Measurements from ENCODE around the gene MTA3.

The MTA3 gene

DNA sequence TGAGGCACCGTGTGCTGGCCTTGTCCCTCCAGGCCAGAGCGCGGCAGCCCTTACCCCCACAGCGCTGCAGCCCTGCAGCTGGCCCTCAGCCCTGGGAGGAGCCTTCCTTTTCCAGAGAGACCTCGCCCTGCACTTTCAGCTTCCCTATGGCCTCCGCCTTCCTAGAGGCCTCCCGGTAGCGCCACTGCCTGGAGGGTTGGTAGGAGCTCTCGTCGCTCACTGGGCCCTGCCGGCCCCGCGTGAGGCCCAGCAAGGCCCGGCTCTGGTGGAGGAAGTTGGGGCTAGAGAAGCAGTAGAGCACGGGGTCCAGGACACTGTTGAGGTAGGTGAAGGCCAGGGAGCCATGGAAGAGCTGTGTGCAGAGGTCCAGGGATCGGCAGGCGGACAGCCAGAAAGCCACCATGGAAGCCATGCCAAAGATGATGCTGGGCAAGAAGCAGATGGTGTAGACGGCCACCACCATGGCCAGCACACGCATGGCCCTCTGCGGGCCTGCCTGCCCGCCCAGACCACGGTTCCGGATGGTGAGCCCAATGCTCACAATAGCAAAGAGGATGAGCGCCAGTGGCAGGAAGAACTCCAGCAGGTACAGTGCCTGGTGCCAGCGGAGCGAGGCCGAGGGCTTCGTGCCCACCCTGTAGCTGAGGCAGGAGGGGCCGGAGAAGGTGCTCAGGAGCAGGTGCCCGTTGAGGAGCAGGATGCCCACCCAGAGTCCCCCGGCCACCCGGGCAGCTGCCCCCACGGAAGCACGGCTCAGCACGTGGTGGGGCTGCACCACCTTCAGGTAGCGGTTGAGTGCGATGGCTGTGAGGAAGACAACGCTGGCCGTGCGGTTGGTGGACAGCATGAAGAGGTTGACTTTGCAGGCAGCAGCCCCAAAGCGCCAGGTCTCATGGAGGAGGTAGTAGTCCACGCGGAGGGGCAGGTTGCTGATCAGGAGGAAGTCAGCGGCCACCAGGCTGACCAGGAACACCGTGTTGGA lies 194.7 kb downstream of the MTA3 start:
- no peak for DNase-seq (ENCODE audit: low spot score)

DNA sequence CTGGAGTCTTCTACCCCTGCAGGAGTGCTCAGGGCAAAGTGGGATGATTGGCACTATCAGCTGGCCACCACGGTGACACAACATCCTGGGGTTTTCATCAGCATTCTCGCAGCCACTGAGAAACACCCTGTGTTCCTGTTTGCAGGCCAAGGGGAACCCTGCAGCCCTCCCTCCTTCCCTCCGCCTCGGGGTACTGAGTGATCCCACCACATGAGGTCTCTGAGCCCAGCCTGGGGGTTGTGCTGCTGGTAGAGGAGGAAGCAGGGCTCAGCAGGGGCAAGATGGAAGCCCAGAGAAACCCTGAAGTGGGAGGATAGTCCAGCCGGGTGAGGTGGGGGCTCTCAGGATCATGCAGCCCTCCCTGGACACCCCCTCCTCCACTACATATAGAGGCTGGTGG lies 195.7 kb downstream of the MTA3 start, which contains the start of gene OXER1:
Gene OXER1 (minus strand): TSS at position 40 of the 400 bp plus-strand sequence. CDS start 73 bp downstream, outside the sequence.
- DNase-seq (ENCODE audit: low spot score) = no peak

DNA sequence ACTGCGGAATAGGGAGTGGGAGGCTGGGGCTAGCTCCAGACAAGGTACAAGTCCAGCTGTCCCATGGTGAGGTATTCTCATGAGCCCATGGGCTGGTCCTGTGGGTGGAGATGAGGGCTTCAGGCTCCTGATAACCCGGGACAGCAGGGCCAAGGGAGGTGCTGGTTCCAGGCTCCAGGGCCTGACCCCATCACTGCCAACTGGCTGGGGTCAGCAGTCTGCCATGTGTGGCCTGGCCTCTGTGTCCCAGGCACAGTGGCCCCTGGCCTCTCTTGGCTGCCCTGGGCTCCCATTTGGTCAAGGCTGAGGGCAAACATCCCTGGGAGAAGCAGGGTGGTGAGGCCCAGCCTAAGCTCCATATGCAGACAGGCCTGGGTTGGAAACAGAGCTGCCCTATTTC lies 196.5 kb downstream of the MTA3 start:
- DNase-seq (ENCODE audit: low spot score) = no peak

DNA sequence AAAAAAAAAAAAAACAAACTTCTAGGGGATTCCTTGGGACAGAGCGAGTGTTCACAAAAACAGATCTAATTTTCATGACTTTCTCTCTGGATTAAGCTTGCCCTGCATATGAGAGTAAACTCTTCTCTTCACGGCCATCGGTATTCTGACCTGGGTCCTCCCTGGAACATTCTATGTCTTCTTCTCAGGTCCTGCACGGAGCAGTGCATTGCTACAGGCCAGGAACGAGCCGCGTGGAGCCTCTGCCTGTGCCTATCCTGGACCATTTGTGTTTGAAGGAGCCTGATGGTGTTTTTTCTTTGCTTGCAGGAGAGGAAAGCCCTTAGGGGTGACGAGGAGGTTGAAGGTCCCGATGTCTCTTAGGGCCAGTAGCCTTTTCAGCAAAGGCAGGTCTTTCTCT lies 197.3 kb downstream of the MTA3 start:
- DNase-seq (ENCODE audit: low spot score) = no peak

DNA sequence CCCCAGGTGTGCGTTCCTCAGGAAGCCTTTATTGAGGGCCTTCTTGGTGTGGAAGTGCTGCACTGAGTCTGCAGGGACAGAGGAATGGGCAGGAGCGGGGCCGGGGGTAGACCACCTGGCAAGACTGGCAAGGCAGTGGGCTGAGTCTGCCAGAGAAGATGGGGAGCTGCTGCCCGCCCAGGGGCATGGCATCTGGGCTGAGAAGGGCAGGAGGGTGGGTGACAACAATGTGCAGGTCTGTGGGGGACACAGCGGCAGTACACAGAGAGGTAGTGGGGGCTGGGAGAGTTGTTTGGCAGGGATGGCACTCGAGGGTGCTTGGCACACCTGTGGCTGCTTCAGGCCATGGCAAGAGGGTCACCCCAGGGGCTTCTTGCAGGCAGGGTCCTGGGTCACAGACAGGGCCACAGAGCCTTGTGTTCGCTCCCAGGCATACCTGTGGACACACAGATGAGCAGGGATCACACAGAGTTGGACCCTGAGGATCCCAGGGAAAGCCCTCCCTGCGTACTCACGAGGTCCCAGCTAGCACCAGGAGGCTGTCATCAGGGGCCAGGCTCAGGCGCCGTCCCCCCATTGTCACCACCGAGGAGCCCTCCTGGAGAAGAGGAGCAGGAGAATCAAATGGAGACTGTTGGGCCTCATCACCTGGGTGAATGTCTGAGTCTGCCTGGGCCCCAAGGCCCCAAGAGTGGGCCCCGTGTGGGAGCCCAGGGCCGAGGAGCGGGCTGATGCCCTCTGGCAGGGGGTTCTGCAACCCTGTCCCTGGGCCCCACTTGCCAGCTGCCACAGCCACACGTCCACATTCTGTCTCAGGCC lies 198.9 kb downstream of the MTA3 start:
- no peak for DNase-seq (ENCODE audit: low spot score)

DNA sequence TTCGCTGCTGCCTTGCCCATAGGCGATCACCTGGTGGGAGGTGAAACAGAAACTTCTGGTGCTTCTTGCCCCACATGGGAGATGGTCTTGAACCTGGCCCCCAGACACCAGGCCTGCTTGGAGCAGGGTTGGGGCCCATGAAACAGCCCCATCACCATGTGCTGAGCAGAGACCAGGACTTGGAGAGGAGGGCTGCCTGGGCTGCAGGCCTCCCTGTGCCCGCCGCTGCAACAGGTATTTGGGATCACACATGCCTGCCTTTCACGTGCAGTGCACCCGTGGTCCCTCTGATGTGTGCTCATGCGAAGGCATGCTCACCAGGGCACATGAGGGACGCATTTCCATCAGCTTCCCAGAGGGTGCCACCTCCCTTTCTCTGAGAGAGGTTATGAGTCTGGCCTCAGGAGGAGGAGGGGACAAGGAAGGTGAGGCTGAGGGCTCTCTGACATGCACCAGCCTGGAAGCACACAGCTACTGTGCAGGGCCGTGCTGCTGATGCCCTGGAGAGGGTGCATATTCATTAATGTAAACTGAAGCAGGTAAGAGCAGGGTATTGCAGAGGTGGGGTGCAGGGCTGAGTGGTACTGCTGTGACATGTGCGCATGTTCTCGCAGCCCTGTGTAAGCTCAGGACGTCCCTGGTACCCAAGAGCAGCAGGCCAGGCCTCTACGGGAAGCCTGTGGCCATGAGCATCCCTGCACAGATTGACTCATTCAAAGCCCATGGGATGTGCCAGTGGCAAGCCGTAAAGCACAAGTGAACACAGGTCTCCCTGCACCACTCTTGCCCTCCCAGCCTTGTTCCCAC lies 199.7 kb downstream of the MTA3 start:
- no peak for DNase-seq (ENCODE audit: low spot score)

DNA sequence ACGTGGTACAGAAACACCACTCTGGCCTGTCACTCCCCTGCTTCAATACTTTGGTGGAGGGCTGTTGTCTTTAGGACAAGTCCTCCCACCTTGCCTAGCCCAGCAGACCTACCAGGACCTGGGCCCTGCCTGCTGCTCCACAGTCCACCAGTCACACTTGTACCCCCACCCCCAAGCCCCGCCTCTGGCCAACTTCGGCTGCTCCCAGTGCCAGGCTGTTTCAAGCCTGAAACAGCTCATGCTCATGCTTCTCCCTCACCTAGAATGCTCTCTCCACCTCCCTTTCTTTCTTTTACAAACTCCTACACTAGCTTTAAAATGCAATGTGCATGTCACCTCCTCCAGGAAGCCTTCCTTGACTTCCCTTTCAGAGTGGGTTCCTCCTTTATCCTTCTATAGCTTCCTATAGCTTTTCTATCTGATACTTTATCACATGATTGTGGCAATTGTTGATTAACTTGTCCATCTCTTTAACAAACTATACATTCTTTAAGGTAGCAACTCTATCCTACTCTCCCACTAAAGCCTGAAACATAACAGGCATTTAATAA lies 200.3 kb downstream of the MTA3 start:
- DNase-seq (ENCODE audit: low spot score) = no peak

DNA sequence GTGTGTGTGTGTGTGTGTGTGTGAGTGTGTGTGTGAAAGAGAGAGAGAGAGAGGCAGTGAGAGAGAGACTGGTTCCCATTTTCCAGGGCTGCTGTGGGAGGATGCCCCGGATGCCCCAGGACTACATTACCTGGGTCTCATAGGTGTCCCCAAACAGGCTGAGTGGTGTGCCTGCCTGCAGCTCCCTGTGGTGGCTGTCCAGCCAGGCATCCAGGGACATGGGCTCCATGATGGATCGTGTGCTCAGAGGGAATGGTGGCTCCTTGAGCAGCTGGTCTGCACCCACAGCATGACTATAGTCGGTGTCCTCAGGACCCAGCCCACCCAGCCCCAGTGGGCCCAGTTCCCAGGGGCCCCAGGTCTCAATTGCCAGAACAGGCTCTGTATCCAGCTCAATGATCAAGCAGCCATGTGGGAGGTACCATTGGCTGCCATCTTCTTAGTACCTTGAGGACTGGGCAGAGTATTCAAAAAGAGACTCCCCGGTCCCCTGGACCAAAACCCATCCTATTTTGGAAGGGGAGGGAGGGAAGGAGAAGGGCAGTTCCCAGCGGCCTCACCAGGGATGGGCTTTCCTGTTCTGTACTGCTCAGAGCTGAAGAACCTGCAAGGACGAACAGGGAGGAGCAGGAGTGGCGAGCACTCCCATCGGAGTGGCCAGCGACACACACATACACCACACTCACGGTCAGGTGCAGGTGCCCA lies 201.3 kb downstream of the MTA3 start:
- no peak for DNase-seq (ENCODE audit: low spot score)

DNA sequence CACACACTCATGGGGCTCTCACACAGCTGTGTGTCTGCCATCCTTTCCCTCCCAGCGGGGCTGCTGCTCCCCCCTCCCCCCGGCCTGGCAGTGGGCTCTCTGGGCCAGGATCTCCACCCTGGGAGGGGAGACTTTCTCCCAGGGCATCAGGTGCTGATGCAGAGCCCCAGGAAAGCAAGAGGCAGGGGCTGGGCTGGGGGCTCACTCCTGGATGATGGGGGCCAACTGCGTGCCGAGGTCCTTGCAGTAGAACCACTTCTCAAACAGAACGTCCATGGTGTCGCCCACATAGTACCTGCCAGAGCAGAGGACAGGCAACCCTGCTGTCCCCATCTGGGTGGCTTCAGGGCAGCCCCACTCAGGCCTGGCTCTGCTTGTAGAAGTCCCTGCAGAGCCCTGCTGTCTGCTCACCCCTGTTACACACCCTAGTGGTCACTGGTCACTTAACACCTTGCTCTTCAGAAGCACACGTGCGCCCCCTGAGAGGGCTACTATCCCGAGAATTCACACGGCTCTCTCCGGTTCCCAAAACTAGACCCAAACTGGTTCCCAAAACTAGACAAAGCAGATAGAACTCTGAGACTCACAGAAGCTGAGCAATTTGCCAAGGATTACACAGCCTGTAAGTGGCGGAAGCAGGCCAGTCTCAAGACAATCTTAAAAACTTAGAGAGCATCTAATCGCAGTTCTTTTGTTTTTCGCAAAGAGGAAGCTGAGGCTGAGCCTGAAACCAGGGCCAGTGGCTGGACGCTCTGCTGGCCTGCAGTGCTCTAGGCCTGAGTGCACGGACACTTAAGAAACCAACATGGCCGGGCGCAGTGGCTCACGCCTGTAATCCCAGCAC lies 202.1 kb downstream of the MTA3 start:
- DNase-seq (ENCODE audit: low spot score) = peak; percentile 60

DNA sequence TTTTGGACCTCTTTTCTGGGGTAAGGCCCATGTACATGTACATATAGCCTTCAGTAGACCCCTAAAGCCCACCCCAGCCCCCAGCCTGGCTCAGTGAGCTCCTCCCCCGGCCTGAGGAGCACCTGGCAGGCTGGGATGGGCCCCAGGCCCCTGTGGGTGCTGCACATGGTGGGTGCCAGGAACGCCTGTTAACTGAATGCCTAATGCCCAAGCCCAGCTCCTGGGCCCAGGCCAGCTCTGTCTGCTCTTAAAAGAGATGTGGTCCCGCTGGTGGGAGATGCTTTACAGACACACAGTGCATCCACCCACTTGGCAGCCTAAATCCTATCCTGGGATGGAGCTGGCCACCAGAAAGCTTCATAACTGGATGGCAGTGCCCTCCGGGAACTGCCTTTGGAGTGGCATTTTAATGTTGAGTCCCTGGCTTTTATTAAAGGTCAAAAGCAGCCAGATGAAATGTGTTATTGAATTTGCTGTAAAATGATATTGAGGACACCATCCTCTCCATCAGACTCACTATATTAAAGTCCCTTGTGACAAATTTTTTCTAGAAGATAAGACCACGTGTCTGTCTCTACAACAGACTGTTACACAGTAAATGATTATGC lies 203.2 kb downstream of the MTA3 start:
- no peak for DNase-seq (ENCODE audit: low spot score)

DNA sequence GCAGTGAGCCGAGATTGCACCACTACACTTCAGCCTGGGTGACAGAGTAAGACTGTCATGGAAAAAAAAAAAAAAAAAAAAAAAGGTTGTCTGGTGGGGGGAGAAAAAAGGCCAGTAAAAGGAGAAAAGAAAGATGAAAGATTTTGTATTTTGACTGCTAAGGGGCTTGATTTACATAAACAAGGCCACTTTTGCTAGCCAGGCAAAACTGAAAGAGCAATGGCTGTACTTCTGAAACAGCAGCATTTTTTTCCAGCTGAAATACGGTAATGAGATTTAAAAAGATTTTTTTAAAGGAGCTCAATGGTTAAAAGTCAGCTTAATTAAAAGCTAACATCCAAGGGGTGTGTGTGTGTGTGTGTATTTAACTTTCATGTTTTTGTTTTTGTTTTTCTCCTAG lies 206.8 kb downstream of the MTA3 start:
- DNase-seq (ENCODE audit: low spot score) = no peak

DNA sequence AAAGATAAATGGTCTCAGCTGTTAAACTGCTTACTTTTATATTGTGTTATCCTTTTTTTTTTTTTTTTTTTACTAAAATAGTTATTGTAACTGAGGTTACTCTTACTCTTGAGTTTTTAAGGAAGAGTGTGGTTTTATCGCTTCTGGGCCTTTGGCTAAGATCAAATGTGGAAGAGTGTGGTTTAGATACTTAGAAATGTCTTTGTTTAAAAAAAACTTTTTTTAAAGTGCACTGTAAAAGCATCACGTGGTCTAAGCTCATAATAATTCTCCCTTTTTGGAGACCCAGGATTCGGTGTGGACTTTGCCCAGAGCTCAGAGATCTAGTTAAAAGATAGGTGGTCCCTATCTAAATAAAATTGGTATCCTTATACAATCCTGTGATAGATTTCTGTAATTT lies 207.4 kb downstream of the MTA3 start:
- DNase-seq (ENCODE audit: low spot score) = no peak

DNA sequence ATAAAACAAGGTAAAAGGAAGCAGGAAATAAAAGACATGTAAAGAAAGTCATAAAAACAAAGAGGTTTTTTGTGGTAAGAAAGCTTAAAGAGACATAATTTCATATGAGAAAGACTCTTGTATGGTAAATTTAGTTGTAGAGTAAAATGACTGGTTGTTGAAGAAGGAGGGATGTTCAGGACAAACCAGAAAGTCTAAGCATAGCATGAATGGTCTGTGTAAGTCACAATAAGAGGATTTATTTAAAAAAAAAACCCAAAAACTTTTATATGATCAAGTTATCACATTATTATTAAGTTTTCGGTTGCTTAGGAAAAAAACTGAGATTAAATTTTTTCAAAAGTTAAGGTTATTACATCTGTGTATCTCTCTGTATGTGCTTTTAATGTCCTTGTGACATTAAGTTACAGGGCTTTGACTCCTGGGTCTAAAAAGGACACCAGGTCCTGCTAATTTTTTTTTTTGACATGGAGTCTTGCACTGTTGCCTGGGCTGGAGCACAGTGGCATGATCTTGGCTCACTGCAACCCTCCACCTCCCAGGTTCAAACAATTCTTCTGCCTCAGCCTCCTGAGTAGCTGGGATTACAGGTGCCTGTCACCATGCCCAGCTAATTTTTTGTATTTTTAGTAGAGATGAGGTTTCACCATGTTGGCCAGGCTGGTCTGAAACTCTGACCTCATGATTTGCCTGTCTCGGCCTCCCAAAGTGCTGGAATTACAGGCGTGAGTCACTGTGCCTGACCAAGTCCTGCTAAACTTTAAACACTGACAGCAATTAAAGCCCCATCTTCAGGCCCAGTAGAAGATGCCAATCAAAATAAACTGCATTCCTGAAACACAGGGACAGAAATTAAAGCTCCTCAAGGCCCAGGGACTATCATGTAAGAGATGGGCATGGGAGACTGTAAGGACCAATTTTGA lies 209.7 kb downstream of the MTA3 start:
- no peak for DNase-seq (ENCODE audit: low spot score)

DNA sequence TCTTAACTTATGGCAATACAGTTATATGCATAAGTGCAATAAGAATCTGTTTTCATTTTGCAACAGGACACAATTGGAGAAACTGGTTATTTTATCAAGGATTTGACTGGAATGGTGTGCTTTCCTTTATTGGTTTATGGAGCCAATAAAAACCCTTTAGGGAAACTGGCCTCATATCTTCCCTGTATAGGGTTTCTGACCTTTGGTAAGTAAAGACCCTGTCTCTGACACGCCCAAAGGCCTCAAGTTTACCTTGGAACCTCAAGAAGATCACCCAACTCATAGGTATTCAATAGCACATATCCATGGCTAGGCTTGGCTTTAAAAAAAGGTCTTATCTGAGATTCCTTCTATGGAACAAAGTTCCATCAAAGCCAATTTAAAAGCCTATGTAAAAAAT lies 212.7 kb downstream of the MTA3 start:
- no peak for DNase-seq (ENCODE audit: low spot score)

DNA sequence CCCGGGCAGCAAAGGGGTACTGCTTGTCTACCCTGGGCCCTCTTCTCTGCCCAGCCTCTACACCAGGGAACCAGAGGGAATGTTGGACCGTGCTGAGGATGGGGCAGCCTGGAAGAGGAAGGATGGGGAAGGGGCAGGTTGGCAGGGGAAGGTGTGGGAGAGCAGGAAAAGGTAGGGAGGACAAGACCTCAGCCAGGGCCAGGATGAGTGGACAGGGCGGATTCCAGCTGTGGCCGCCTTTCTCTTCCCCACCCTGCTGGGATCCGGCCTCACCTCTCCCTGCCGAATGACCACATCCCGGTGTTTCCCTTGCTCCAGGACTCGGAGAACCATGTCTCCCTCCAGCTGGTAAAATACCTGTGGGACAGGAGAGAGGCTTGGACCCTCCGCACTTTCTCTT lies 215.1 kb downstream of the MTA3 start:
- DNase-seq (ENCODE audit: low spot score) = no peak

DNA sequence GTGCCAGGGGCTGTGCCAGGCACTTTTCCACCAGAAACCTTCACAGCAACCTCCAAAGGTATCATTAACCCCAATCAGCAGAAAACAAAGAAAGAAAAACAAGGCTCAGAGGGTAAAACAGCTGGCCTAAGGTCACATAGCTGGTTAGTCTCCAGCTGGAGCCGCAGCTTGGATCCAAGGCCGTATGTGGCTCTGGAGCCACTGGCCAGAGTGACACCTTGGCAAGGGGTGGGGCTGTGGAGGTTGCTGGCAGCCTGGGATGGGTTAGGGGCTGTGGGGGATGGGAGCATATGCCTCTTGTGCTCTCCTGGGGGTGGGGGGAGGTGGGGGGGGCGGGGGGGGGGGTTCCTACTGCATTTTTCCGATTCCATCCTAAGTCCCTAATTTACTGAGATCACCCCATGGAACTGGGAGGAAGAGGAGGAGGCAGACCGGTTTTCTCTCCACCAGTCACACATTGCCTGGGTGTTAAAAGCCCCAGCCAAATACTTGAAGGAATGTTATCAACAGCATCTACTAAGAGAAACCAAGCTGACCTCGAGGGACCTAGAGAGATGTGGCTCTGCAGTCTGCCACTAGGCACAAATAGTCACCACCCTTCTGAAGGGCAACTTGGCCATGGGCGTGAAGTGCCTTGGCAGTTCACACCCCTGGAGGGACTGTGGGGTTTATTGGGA lies 215.9 kb downstream of the MTA3 start:
- DNase-seq (ENCODE audit: low spot score) = no peak

DNA sequence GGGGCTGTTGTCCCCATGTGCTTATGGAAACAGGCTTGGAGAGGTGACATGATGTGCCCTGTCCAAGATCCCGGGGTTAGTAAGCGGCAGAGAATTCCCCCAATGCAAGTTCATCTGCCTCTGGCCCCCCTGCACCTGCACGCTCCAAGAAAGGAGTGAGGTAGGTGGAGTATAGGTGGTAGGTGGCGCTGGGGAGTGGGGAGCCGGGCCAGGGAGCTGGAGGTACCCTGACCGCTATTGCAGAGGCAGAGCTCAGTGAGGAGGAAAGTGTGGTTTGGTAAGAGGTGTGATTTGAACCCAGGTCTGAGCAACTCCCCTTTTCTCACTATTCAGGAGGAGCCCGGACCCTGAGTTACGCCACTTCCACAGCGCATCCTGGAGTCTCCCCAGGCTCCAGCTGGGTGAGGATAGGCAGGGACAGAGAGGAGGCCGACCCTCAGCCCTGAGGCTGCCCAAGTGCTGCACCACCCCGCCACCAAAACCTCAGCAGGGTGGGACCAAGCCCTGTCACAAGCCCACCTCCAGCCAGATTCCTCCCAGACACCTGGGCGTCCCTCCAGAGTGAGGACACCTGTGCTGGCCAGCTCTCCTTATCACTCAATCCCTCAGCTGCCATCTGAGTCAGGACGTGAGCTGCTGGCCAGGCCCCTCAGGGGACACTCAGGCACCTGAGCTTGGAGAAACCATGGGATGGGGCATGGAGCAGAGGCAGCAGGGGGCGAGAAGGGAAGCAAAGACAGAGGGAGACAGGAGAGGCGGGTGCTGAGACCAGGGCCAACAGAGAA lies 218.3 kb downstream of the MTA3 start:
- no peak for DNase-seq (ENCODE audit: low spot score)

Measured in pons (tissue), 1 donor.